Stimulated activated CD4-positive, alpha-beta T cell treated with anti-CD3 and anti-CD28 coated beads, Interleukin-1b, Interleukin-23, amount 100 ng/mL, for 48 hours (primary cell): ENCODE results near the gene PTS.

Experiments
- DNase-seq: peaks from one replicate; pipeline ENCODE4 v3.0.0-alpha.2; 2020

PTS gene

DNA sequence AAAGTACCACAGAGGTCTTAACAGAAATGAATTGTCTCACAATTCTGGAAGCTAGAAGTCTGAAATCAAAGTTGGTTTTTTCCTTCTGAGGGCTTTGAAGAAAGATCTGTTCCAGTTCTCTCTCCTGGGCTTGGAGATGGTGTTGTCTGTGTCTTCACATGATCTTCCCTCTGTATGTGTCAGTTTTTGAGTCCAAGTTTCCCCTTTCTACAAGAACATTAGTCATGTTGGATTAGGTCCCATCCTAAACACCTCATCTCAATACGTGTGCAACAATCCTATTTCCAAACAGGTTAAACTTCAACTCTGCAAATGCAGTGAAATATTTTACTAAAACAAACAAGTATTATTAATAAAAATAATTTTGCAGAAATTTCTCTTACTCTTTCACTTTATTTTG, 3.1 kb upstream of the PTS start:
- DNase-seq: no peak

- DNase-seq: no peak
Observed at GRCh38 chr11:112223754-112224532, 2.3 kb upstream of the PTS start.

DNA sequence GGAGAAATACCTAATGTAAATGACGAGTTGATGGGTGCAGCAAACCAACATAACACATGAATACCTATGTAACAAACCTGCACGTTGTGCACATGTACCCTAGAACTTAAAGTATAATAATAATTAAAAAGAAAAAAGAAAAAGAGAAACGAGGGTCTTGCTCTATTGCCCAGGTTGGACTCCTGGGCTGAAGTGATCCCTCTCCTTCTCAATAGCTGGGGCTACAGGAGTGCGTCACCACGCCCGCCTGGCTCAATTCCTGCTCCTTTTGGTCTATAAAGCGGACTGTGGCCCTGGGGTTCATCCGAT, 521 bp upstream of the PTS start:
- DNase-seq: no peak

DNA sequence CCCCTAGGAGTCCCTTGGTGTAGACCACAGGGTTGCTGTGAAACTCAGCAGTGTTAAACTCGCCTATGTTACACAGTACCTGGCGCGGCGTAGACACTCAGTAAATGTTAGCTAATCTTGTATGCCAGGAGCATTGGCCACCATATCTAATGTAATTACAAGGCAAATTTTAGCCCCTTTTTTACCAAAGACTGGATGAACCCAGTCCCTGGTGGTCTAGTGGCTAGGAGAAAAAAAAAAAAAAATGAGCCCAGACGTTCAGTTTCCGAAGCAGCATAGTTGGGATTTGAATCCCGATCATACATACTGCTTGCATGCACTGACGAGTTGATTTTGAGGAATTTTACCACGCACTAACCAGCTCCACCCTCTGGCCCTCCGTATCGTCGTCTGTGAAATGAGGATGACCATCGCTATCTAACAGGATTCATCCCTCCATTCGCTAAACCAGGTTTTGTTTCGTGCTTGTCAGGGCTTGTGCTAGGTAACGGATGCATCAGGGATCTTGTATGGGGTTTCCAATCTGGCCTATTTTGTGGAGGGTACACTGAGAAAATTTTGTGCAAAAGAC, 688 bp downstream of the PTS start:
- DNase-seq: no peak

- no peak for DNase-seq
Observed at GRCh38 chr11:112227471-112227870, 1.2 kb downstream of the PTS start.

GRCh38 chr11:112228706-112229105, 2.5 kb downstream of the PTS start:
- no peak for DNase-seq

DNA sequence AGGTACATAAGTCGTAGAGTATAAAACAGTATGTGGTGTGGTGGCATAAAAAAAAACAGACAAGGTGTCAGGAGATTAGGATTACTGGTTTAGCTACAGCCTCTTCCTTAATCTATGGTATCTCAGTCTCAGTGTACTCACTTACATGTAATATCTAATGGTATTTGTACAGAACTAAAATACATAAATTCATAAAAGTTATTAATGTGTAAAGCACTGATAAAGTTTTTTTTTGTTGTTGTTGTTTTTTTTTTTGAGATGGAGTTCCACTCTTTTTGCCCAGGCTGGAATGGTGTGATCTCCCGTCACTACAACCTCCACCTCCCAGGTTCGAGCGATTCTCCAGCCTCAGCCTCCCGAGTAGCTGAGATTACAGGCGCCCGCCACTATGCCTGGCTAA, 2.9 kb downstream of the PTS start:
- DNase-seq: no peak

DNA sequence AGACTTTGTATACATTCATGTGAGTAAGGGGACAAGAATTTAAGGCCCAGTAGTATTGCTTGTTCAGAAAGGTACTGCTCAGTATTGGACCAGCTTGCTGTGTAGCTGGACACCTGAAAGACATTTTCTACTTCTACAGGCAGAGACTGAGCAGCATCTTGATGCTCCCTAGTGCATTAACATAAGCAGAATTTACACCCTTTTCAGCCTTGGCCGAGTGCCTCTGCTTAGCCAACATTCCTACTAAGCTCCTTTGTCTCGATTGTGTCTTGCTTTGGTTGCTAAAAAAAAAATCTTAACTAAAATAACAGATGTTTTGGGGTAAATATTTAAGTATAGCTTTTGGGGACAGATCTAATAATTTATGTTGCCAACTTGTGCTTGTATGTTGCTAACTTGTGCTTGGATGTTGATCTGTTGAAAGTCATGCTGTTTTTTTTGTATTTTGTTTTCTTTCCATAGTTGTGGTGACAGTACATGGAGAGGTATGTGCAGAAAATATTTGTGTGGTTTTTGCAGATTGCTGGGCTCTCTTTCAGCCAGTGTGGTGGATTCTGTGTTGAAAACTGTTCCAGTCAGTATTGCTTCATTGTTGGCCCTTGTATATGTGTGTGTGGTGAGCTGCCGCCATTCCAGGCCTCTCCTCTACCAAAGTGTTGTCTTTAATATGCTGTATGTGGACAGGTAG, 3.7 kb downstream of the PTS start:
- no peak for DNase-seq

DNA sequence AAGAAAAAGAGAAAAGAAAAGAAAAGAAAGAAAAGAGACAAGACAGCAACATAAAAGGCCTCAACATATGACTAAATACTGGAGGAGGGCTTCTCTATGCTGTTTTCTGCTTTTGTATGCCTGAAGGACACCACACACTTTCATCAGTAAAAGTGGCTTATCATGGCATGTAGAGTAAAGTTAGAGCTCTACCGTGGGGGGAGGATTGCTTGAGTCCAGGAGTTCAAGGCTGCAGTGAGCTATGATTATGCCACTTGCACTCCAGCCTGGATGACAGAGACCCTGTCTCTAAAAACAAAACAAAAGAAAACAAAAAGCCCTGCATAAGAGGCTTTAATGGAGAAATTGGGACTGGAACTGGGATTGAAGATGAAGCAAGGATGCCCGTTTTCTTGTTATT, 5.7 kb downstream of the PTS start:
- DNase-seq: no peak

DNA sequence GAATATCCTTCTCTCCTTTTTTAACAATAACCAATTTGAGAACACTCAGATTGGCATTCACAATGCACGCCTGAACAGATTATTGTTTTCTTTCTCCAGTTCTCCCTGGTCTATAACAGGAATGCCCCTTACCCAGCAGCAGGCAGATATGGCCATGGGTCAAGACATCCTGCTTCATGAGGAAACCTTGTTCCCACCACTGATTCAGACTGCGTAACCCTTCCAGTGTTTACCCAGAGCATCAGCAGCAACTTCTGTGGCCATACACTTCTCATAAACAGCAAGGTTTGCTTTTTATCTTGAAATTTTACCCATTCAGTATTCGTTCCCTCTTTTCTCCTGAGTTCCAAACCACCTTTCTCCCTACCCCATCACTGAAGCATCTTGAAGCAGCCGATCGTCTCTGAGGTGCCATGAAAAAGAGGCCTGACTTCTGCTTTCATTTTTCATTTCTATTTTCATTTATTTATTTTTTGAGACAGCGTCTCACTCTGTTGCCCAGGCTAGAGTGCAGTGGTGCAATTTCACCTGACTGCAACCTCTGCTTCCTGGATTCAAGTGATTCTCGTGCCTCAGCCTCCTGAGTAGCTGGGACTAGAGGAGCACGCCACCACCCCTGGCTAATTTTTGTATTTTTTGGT, 9.6 kb downstream of the PTS start:
- DNase-seq: no peak

DNA sequence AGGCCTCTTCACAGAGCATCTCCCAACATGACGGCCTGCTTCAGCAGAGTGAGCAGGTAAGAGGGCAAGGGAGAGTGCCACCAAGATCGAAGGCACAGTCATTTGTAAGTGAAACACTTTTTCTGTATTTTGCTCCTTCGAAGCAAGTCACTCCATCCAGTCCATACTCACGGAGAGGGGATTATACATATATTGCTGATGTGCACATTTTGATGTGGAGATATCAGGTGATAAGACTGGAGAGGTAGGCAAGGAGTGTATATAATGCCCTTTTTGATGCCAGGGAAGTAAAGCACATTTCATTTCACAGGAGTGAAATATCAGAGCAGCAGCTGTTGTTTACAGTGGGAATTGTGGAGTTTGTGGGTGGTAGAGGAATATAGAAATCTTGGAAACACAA, 11.2 kb downstream of the PTS start:
- no peak for DNase-seq

DNA sequence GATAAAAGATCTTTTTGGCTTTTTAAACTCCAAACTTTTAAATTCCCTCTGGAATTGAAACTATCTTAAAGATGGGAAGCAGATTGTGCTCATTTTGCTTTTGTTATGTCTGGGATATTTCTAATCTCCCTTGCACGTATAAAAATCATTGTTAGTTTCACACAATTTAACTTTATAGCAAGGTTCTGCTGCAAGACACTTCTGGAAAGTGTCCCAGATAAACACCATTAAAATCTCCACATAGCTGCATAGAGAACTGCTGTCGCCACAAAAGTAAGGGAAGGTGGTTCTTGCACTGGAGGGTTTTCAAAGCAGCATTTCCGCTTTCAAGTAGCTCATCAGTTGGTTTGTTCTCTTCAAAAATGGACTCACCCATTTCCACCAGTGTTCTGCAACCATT, 11.8 kb downstream of the PTS start:
- no peak for DNase-seq

DNA sequence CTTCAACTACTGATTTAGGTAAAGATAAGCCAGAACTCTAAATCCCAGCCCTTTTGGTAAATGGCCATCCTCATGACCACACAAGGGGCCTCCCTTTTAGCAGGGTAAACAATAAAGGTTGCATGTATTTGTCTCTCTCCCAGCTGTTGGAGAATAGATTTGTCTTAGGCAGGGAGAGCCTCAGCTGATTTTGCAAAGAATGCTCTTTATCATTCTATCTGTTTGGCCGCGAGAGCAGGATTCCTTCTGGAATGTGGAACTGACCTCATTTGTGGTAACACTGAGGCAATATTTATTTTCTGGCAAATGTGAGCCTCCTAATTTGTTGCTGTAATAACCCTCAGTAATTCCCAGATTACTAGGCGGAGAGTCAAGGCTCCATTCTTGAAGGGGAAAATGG, 15.3 kb downstream of the PTS start:
- DNase-seq: no peak

- DNase-seq: no peak
Observed at GRCh38 chr11:112247201-112247600, 21.0 kb downstream of the PTS start.

GRCh38 chr11:112248201-112248600, 22.0 kb downstream of the PTS start:
- no peak for DNase-seq

DNA sequence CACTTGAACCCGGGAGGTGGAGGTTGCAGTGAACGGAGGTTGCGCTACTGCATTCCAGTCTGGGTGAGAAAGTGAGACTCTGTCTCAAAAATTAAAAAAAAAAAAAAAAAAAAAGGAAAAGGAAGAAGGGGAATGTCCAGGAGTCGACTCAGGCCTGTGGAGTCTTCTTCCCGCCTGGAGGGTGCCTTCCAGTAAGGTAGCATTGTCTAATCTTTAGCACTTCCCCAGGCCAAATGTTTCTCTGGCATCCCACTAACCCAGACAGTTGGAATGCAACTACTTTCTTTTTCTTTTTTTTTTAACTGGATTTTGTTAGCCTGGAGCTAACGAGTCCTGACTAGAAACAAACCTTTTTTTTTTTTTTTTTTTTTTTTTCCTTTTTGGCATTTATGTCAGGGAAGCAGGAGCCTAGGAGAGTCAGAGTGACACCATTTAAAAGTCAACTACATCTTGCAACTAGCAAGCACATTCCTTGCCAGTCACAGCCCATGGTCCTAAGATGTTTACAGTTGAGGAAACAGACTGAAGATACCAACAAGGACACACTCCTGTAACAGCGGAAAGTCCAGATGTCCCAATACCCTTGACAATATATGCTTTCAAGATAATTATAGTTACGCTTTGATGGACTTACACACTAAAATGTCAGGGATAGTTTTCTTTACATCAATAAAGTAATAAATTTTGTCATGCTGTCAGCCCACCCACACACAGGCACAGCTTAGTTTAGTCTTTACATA, 23.8 kb downstream of the PTS start:
- DNase-seq: no peak

DNA sequence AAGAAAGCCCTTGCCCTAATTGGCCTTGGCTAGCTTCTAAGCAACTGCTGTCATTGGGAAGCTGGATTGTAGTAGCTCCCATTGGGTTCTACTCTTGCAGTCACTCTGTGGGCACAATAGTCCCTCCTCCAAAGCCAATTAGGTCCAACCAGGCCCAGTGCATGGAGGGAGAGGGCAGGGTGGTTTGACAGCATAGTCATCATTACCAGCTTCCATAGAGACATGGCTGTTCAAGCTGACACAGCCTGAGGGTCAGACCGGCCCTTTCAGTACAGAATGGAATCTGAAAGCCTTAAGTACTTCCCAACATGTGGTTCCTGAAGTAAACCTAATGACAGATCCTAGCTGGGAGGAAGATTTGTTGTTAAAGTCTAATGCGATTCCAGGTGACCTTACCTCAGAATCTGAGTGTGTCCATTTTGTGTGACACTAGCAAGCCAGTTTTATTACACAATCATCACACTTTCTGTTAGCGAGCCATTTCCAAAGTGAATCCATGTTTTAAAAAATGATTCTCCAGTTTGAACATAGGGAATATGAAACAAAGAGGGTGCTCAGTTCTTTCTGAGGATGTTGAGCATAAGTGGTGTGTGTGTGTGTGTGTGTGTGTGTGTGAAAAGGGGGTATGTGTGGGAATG, 27.5 kb downstream of the PTS start:
- DNase-seq: no peak

GRCh38 chr11:112255067-112255720, 29.0 kb downstream of the PTS start:
- no peak for DNase-seq

- DNase-seq: no peak
Observed at GRCh38 chr11:112260490-112260889, 34.3 kb downstream of the PTS start, which contains the start of gene PLET1. Gene PLET1, minus strand, starts transcription at chr11:112260860. Its CDS starts 271 bp downstream, at chr11:112260589.

DNA sequence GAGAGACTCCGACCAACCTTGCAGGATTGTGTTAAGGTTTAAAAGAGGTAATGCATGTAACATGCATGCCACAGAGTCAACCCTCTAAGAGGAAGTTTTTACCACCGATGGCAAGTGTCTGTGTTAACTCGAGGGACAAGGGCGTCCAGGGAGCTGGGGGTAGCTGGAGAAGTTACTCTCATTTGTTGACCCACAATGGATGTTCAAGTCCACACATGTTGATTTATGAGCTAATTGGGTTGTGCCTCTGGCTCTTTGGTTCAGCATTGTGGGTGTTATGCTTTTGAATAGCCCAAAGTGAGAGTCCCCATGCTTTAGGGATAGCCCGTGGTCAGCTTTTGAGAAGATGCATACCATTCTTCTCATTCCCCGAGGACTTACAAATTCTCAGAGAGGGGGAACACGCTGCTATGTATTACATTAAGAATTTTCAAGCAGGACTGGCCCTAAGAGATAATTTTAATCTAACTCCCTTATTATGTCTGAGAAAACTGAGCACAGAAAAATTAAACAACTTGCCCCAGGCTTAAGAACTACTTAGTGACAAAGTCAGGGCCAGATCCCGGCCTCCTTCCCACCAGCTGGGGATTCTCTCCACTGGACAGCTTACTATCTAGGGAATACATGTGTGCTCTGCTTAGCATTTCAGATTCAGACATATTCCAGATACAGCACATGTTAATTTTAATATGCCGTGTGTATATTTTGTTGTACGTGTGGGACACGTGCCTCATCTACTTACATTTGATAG, 39.6 kb downstream of the PTS start:
- DNase-seq: no peak

DNA sequence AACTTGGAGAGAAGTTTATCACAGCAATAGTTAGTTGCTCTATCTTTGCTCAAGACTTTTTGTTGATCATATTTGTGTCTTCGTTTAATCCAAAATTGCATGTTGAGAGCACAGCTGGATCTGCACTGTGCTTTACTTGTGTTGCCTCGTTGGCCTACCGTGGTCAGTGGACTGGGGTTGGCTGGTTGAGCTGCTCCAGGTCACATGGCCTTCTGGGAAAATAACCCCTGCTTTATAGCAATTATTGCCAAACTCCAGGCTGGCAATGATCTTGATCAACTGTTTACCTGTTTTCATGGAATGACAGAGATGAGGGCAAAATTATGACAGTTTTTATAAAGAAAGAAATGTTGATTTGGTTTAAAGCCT, 40.2 kb downstream of the PTS start:
- no peak for DNase-seq

GRCh38 chr11:112267188-112267591, 41.0 kb downstream of the PTS start:
- no peak for DNase-seq
